Activated CD4-positive, CD25-positive, alpha-beta regulatory T cell treated with anti-CD3 and anti-CD28 coated beads, Interleukin-2, amount 50 U/mL, for 72 hours (primary cell): ENCODE data around the gene INPP5D.
"Not testable (repeated sequence)": the region's sequence is repeated elsewhere in the genome, so short reads cannot be mapped to it uniquely, and the experiment has no call there.

ENCODE experiments used
- DNase-seq: peaks from one replicate; pipeline ENCODE4 v3.0.0; 2021

The INPP5D gene

GRCh38 chr2:233152541-233152940, 92.4 kb downstream of the INPP5D start:
- no peak for DNase-seq

GRCh38 chr2:233153146-233153798, 93.1 kb downstream of the INPP5D start:
- DNase-seq = no peak

GRCh38 chr2:233156001-233156400, 95.9 kb downstream of the INPP5D start:
- DNase-seq = no peak

- DNase-seq = not testable (repeated sequence)
Measured at GRCh38 chr2:233156461-233156860, 96.3 kb downstream of the INPP5D start.

GRCh38 chr2:233161730-233162129, 101.6 kb downstream of the INPP5D start:
- no peak for DNase-seq

GRCh38 chr2:233162770-233163169, 102.6 kb downstream of the INPP5D start:
- no peak for DNase-seq

GRCh38 chr2:233163486-233164103, 103.5 kb downstream of the INPP5D start:
- DNase-seq = no peak

- no peak for DNase-seq
Measured at GRCh38 chr2:233164128-233164635, 104.0 kb downstream of the INPP5D start.

- no peak for DNase-seq
Measured at GRCh38 chr2:233164967-233165366, 104.8 kb downstream of the INPP5D start.

GRCh38 chr2:233165543-233165894, 105.4 kb downstream of the INPP5D start:
- DNase-seq = no peak

- DNase-seq = no peak
Measured at GRCh38 chr2:233165895-233166661, 105.9 kb downstream of the INPP5D start.

- no peak for DNase-seq
Measured at GRCh38 chr2:233168445-233168844, 108.3 kb downstream of the INPP5D start.

- no peak for DNase-seq
Measured at GRCh38 chr2:233168919-233169318, 108.8 kb downstream of the INPP5D start.

- no peak for DNase-seq
Measured at GRCh38 chr2:233171344-233171743, 111.2 kb downstream of the INPP5D start.

- no peak for DNase-seq
Measured at GRCh38 chr2:233173115-233173514, 113.0 kb downstream of the INPP5D start.

GRCh38 chr2:233174137-233174536, 114.0 kb downstream of the INPP5D start:
- no peak for DNase-seq

GRCh38 chr2:233178994-233179847, 119.1 kb downstream of the INPP5D start:
- DNase-seq = no peak

- no peak for DNase-seq
Measured at GRCh38 chr2:233179848-233180366, 119.8 kb downstream of the INPP5D start.

GRCh38 chr2:233183869-233184418, 123.8 kb downstream of the INPP5D start:
- DNase-seq = no peak

GRCh38 chr2:233184669-233185068, 124.5 kb downstream of the INPP5D start:
- no peak for DNase-seq

GRCh38 chr2:233185330-233185729, 125.2 kb downstream of the INPP5D start:
- no peak for DNase-seq

GRCh38 chr2:233185963-233186362, 125.8 kb downstream of the INPP5D start:
- no peak for DNase-seq
